Endothelial cell of umbilical vein (primary cell): ENCODE data around the gene KRTAP19-1. TPM values are rescaled to one million over a fixed set of nuclear protein-coding genes. Genes with fewer than 3 reads are reported as not detected.

Experiments
- polyA plus RNA-seq, 4 experiments: library from polyadenylated mRNA; depleted of rRNA in 3 of 4; stranded (reverse) in 3 of 4; unstranded in 1 of 4; fragments of >200 nt; gene quantifications; 2 replicates each; pipeline versions ENCODE4 v1.2.1 to v1.2.3, GENCODE V29; 2011 to 2012; ENCODE audit warnings: missing spikeins in 1 of 4
- small RNA-seq: library from RNA; depleted of rRNA; stranded (forward); fragments of <200 nt; gene quantifications from one replicate; pipeline ENCODE3, GENCODE V24; 2012; ENCODE audit warnings: low replicate concordance, low read depth; ENCODE audit not compliant: insufficient read depth, insufficient read length
- total RNA-seq: library from RNA; stranded (reverse); gene quantifications from 2 replicates; pipeline ENCODE4 v1.2.3, GENCODE V29; 2021

The KRTAP19-1 gene
- total and polyA plus RNA-seq, 2 donors (not counting 3 experiments of a cell fraction or from before 2014, with no cell fraction given) = not detected

Small RNA genes lying within 50 kb of the gene (small RNA-seq; reads per million reads assigned to genes)
- gene AP000567.1 (not detected), gene KRTAP19-10P (not detected), gene KRTAP19-9P (not detected)

Other genes with a start within 250 kb of the KRTAP19-1 start
- gene KRTAP24-1, start 197.4 kb downstream of the KRTAP19-1 start, total RNA-seq = not detected in 2 replicates
- not detected in 2 replicates for gene KRTAP24-1, start 197.4 kb downstream of the KRTAP19-1 start, polyA plus RNA-seq
- not detected in 2 replicates for gene KRTAP25-1, start 190.9 kb downstream of the KRTAP19-1 start, total RNA-seq
- not detected in 2 replicates for gene KRTAP25-1, start 190.9 kb downstream of the KRTAP19-1 start, polyA plus RNA-seq
- gene KRTAP26-1, start 160.1 kb downstream of the KRTAP19-1 start, total RNA-seq = not detected in 2 replicates
- gene KRTAP26-1, start 160.1 kb downstream of the KRTAP19-1 start, polyA plus RNA-seq = not detected in 2 replicates
- gene KRTAP27-1, start 142.7 kb downstream of the KRTAP19-1 start, total RNA-seq = not detected in 2 replicates
- not detected in 2 replicates for gene KRTAP27-1, start 142.7 kb downstream of the KRTAP19-1 start, polyA plus RNA-seq
- not detected in 2 replicates for gene KRTAP23-1, start 131.8 kb downstream of the KRTAP19-1 start, total RNA-seq
- gene KRTAP23-1, start 131.8 kb downstream of the KRTAP19-1 start, polyA plus RNA-seq = not detected in 2 replicates
- not detected in 2 replicates for gene KRTAP13-2, start 108.1 kb downstream of the KRTAP19-1 start, total RNA-seq
- not detected in 2 replicates for gene KRTAP13-2, start 108.1 kb downstream of the KRTAP19-1 start, polyA plus RNA-seq
- not detected in 2 replicates for gene KRTAP13-1, start 84.3 kb downstream of the KRTAP19-1 start, total RNA-seq
- not detected in 2 replicates for gene KRTAP13-1, start 84.3 kb downstream of the KRTAP19-1 start, polyA plus RNA-seq
- gene KRTAP13-3, start 54.4 kb downstream of the KRTAP19-1 start, total RNA-seq = not detected in 2 replicates
- not detected in 2 replicates for gene KRTAP13-3, start 54.4 kb downstream of the KRTAP19-1 start, polyA plus RNA-seq
- gene KRTAP13-4, start 50.1 kb downstream of the KRTAP19-1 start, total RNA-seq = not detected in 2 replicates
- not detected in 2 replicates for gene KRTAP13-4, start 50.1 kb downstream of the KRTAP19-1 start, polyA plus RNA-seq
- gene KRTAP15-1, start 40.1 kb downstream of the KRTAP19-1 start, total RNA-seq = not detected in 2 replicates
- not detected in 2 replicates for gene KRTAP15-1, start 40.1 kb downstream of the KRTAP19-1 start, polyA plus RNA-seq
- gene KRTAP19-2, start 7.1 kb upstream of the KRTAP19-1 start, total RNA-seq = not detected in 2 replicates
- gene KRTAP19-2, start 7.1 kb upstream of the KRTAP19-1 start, polyA plus RNA-seq = not detected in 2 replicates
- gene KRTAP19-3, start 11.6 kb upstream of the KRTAP19-1 start, total RNA-seq = not detected in 2 replicates
- gene KRTAP19-3, start 11.6 kb upstream of the KRTAP19-1 start, polyA plus RNA-seq = not detected in 2 replicates
- not detected in 2 replicates for gene KRTAP19-4, start 16.8 kb upstream of the KRTAP19-1 start, total RNA-seq
- not detected in 2 replicates for gene KRTAP19-4, start 16.8 kb upstream of the KRTAP19-1 start, polyA plus RNA-seq
- not detected in 2 replicates for gene KRTAP19-5, start 21.8 kb upstream of the KRTAP19-1 start, total RNA-seq
- not detected in 2 replicates for gene KRTAP19-5, start 21.8 kb upstream of the KRTAP19-1 start, polyA plus RNA-seq
- not detected in 2 replicates for gene KRTAP19-6, start 61.5 kb upstream of the KRTAP19-1 start, total RNA-seq
- gene KRTAP19-6, start 61.5 kb upstream of the KRTAP19-1 start, polyA plus RNA-seq = not detected in 2 replicates
- gene KRTAP19-7, start 80.9 kb upstream of the KRTAP19-1 start, total RNA-seq = not detected in 2 replicates
- gene KRTAP19-7, start 80.9 kb upstream of the KRTAP19-1 start, polyA plus RNA-seq = not detected in 2 replicates
- not detected in 2 replicates for gene KRTAP22-2, start 110.0 kb upstream of the KRTAP19-1 start, total RNA-seq
- gene KRTAP22-2, start 110.0 kb upstream of the KRTAP19-1 start, polyA plus RNA-seq = not detected in 2 replicates
- not detected in 2 replicates for gene KRTAP6-3, start 112.1 kb upstream of the KRTAP19-1 start, total RNA-seq
- not detected in 2 replicates for gene KRTAP6-3, start 112.1 kb upstream of the KRTAP19-1 start, polyA plus RNA-seq
- not detected in 2 replicates for gene KRTAP6-2, start 118.5 kb upstream of the KRTAP19-1 start, total RNA-seq
- not detected in 2 replicates for gene KRTAP6-2, start 118.5 kb upstream of the KRTAP19-1 start, polyA plus RNA-seq
- not detected in 2 replicates for gene KRTAP22-1, start 120.7 kb upstream of the KRTAP19-1 start, total RNA-seq
- not detected in 2 replicates for gene KRTAP22-1, start 120.7 kb upstream of the KRTAP19-1 start, polyA plus RNA-seq
- not detected in 2 replicates for gene KRTAP6-1, start 133.6 kb upstream of the KRTAP19-1 start, total RNA-seq
- gene KRTAP6-1, start 133.6 kb upstream of the KRTAP19-1 start, polyA plus RNA-seq = not detected in 2 replicates
- not detected in 2 replicates for gene KRTAP20-1, start 136.1 kb upstream of the KRTAP19-1 start, total RNA-seq
- gene KRTAP20-1, start 136.1 kb upstream of the KRTAP19-1 start, polyA plus RNA-seq = not detected in 2 replicates
- gene KRTAP20-4, start 140.3 kb upstream of the KRTAP19-1 start, total RNA-seq = not detected in 2 replicates
- gene KRTAP20-4, start 140.3 kb upstream of the KRTAP19-1 start, polyA plus RNA-seq = not detected in 2 replicates
- gene KRTAP20-2, start 154.8 kb upstream of the KRTAP19-1 start, total RNA-seq = not detected in 2 replicates
- gene KRTAP20-2, start 154.8 kb upstream of the KRTAP19-1 start, polyA plus RNA-seq = not detected in 2 replicates
- not detected in 2 replicates for gene KRTAP20-3, start 162.5 kb upstream of the KRTAP19-1 start, total RNA-seq
- not detected in 2 replicates for gene KRTAP20-3, start 162.5 kb upstream of the KRTAP19-1 start, polyA plus RNA-seq
- gene KRTAP21-3, start 238.4 kb upstream of the KRTAP19-1 start, total RNA-seq = not detected in 2 replicates
- gene KRTAP21-3, start 238.4 kb upstream of the KRTAP19-1 start, polyA plus RNA-seq = not detected in 2 replicates